Mesothelial cell of epicardium (in vitro differentiated cells): ENCODE measurements around the gene TCEAL4. TPM values are rescaled to one million over a fixed set of nuclear protein-coding genes. Genes with fewer than 3 reads are reported as not detected.
A peak's percentile ranks its signal among the peaks of the same experiment; 100 is the strongest.

ENCODE experiments used
- DNase-seq, 2 experiments: peaks; one replicate each; pipeline ENCODE4 v3.0.0; 2021; ENCODE audit warnings: low spot score in 2 of 2; ENCODE audit not compliant: unreplicated experiment in 2 of 2
- H3K27ac Mint-ChIP-seq: 2 replicates; pipeline ENCODE4 v1.8.0; 2021; ENCODE audit warnings: mixed read lengths
- H3K27me3 Mint-ChIP-seq: 2 replicates; pipeline ENCODE4 v1.8.0; 2021; ENCODE audit warnings: low read depth, mixed read lengths
- H3K36me3 Mint-ChIP-seq: 2 replicates; pipeline ENCODE4 v1.8.0; 2021; ENCODE audit warnings: mixed read lengths
- H3K4me1 Mint-ChIP-seq: 2 replicates; pipeline ENCODE4 v1.8.0; 2021; ENCODE audit warnings: mixed read lengths
- H3K4me3 Mint-ChIP-seq: 2 replicates; pipeline ENCODE4 v1.8.0; 2021; ENCODE audit warnings: mild to moderate bottlenecking, moderate library complexity, mixed read lengths
- H3K9me3 Mint-ChIP-seq: 2 replicates; pipeline ENCODE4 v1.8.0; 2021; ENCODE audit warnings: mixed read lengths
- CTCF ChIP-seq: fragments of 200-600 bp; sonication (generic); IDR thresholded peaks from one replicate; pipeline ENCODE4 v1.5.0; 2021; ENCODE audit warnings: antibody characterized with exemption; ENCODE audit not compliant: unreplicated experiment
- total RNA-seq: library from RNA; stranded (reverse); gene quantifications from 3 replicates; pipeline ENCODE4 v1.2.1, GENCODE V29; 2021

TCEAL4 gene
- total RNA-seq, 1 donor from 2014 or later: 59.8 TPM

GRCh38 chrX:103613362-103613890, 28.1 kb downstream of the TCEAL4 start:
- TF ChIP-seq CTCF: no peak
- no peak overlapping the region for H3K27ac Mint-ChIP-seq
- no peaks in the 10 kb centered on the region for H3K27me3 Mint-ChIP-seq
- H3K36me3 Mint-ChIP-seq: peaks cover 4% of the 10 kb centered on the region
- H3K4me1 Mint-ChIP-seq: peaks cover 1% of the 10 kb centered on the region
- no peak for DNase-seq
- no peak overlapping the region for H3K4me3 Mint-ChIP-seq
- peaks cover 25% of the 10 kb centered on the region for H3K9me3 Mint-ChIP-seq

GRCh38 chrX:103614999-103615398, 29.7 kb downstream of the TCEAL4 start:
- no peaks in the 10 kb centered on the region for H3K27me3 Mint-ChIP-seq
- no peak for DNase-seq
- H3K4me3 Mint-ChIP-seq: no peak overlapping the region
- peaks cover 15% of the 10 kb centered on the region for H3K36me3 Mint-ChIP-seq
- H3K9me3 Mint-ChIP-seq: peaks cover 39% of the 10 kb centered on the region
- no peak overlapping the region for H3K27ac Mint-ChIP-seq
- TF ChIP-seq CTCF: no peak
- no peaks in the 10 kb centered on the region for H3K4me1 Mint-ChIP-seq

- no peaks in the 10 kb centered on the region for H3K27me3 Mint-ChIP-seq
These were observed 30.6 kb downstream of the TCEAL4 start for GRCh38 chrX:103615781-103616371.

GRCh38 chrX:103616676-103617186, 31.4 kb downstream of the TCEAL4 start:
- no peak for DNase-seq
- Mint-ChIP-seq H3K36me3 (peaks cover 19% of the 10 kb centered on the region), H3K4me3 (no peak overlapping the region), H3K27me3 (no peaks in the 10 kb centered on the region), H3K27ac (no peak overlapping the region), H3K4me1 (no peaks in the 10 kb centered on the region), H3K9me3 (peaks cover 41% of the 10 kb centered on the region)
- TF ChIP-seq CTCF: no peak

More at GRCh38 chrX:103615781-103616371, 30.6 kb downstream of the TCEAL4 start:
- no peak for DNase-seq
- H3K4me1 Mint-ChIP-seq: no peaks in the 10 kb centered on the region
- peaks cover 19% of the 10 kb centered on the region for H3K36me3 Mint-ChIP-seq
- peaks cover 41% of the 10 kb centered on the region for H3K9me3 Mint-ChIP-seq
- no peak for TF ChIP-seq CTCF
- H3K4me3 Mint-ChIP-seq: no peak overlapping the region
- H3K27ac Mint-ChIP-seq: no peak overlapping the region

GRCh38 chrX:103624111-103624510, 38.8 kb downstream of the TCEAL4 start:
- H3K9me3 Mint-ChIP-seq: peaks cover 22% of the 10 kb centered on the region
- H3K27ac Mint-ChIP-seq: peak overlapping the region; percentile 34
- H3K36me3 Mint-ChIP-seq: peaks cover 10% of the 10 kb centered on the region
- DNase-seq: no peak
- H3K27me3 Mint-ChIP-seq: no peaks in the 10 kb centered on the region
- no peak for TF ChIP-seq CTCF
- peaks cover 5% of the 10 kb centered on the region for H3K4me1 Mint-ChIP-seq
- no peak overlapping the region for H3K4me3 Mint-ChIP-seq
